ENCODE data around the gene TMEM204.

DNA sequence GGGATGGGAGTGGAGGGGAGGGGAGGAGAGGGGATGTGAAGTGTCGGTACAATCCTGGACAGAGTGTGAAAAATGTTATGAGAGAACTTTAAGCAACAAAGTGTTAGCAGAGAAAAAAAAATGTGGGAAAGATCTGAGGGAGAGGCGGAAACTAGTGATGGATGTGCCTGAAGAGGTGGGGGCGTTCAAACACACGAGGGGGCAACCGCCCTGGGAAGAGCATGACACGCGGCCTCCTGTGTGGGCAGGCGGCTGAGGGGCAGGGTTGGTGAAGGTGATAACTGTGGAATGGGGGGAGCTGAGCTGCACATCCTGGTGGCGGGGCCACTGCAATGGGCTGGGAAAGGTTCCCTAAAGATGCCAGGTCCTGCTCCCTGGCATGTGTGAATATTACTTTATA lies 48.3 kb downstream of the TMEM204 start:
- TF ChIP-seq, protein P1, sequence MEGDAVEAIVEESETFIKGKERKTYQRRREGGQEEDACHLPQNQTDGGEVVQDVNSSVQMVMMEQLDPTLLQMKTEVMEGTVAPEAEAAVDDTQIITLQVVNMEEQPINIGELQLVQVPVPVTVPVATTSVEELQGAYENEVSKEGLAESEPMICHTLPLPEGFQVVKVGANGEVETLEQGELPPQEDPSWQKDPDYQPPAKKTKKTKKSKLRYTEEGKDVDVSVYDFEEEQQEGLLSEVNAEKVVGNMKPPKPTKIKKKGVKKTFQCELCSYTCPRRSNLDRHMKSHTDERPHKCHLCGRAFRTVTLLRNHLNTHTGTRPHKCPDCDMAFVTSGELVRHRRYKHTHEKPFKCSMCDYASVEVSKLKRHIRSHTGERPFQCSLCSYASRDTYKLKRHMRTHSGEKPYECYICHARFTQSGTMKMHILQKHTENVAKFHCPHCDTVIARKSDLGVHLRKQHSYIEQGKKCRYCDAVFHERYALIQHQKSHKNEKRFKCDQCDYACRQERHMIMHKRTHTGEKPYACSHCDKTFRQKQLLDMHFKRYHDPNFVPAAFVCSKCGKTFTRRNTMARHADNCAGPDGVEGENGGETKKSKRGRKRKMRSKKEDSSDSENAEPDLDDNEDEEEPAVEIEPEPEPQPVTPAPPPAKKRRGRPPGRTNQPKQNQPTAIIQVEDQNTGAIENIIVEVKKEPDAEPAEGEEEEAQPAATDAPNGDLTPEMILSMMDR (IDR thresholded peaks at IDR 0.05) = no peak
- no peak for TF ChIP-seq CEBPB (IDR thresholded peaks at IDR 0.05)
- no peak for TF ChIP-seq POLR2A (IDR thresholded peaks at IDR 0.05; ENCODE audit: low read length)
- TF ChIP-seq RAD21 (conservative IDR thresholded peaks at IDR 0.05 in 1 of 2, IDR thresholded peaks at IDR 0.05 in 1 of 2) = no peak
- TF ChIP-seq, protein P2, sequence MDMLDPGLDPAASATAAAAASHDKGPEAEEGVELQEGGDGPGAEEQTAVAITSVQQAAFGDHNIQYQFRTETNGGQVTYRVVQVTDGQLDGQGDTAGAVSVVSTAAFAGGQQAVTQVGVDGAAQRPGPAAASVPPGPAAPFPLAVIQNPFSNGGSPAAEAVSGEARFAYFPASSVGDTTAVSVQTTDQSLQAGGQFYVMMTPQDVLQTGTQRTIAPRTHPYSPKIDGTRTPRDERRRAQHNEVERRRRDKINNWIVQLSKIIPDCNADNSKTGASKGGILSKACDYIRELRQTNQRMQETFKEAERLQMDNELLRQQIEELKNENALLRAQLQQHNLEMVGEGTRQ (IDR thresholded peaks at IDR 0.05) = no peak
- TF ChIP-seq JUN (IDR thresholded peaks at IDR 0.05) = no peak
